Embryonic facial prominence (tissue), 1 donor: ENCODE results near the gene FAIM.
"Not testable (repeated sequence)": the region's sequence is repeated elsewhere in the genome, so short reads cannot be mapped to it uniquely, and the experiment has no call there.

ENCODE experiments used
- DNase-seq: peaks from one replicate; pipeline ENCODE4 v3.0.0-alpha.2; 2016; ENCODE audit errors: extremely low spot score

The FAIM gene

GRCh38 chr3:138601661-138602060 lies 6.9 kb upstream of the FAIM start:
- not testable (repeated sequence) for DNase-seq

GRCh38 chr3:138604106-138604595 lies 4.4 kb upstream of the FAIM start:
- not testable (repeated sequence) for DNase-seq

- no peak for DNase-seq
These were observed 1.3 kb downstream of the FAIM start for GRCh38 chr3:138609898-138610266.

GRCh38 chr3:138615462-138615861 lies 6.9 kb downstream of the FAIM start:
- DNase-seq: no peak

GRCh38 chr3:138620431-138620830 lies 11.9 kb downstream of the FAIM start:
- no peak for DNase-seq

GRCh38 chr3:138624518-138624917 lies 15.9 kb downstream of the FAIM start:
- DNase-seq: no peak

GRCh38 chr3:138625707-138626365 lies 17.3 kb downstream of the FAIM start:
- DNase-seq: no peak

- DNase-seq: no peak
These were observed 21.0 kb downstream of the FAIM start for GRCh38 chr3:138629526-138629925.

- DNase-seq: no peak
These were observed 30.1 kb downstream of the FAIM start for GRCh38 chr3:138638641-138639040.

GRCh38 chr3:138640537-138640936 lies 32.0 kb downstream of the FAIM start:
- no peak for DNase-seq

GRCh38 chr3:138642226-138642926 lies 33.8 kb downstream of the FAIM start:
- no peak for DNase-seq

- DNase-seq: no peak
These were observed 34.3 kb downstream of the FAIM start for GRCh38 chr3:138642927-138643253.

- DNase-seq: no peak
These were observed 37.4 kb downstream of the FAIM start for GRCh38 chr3:138646008-138646407.

GRCh38 chr3:138646513-138646912 lies 37.9 kb downstream of the FAIM start:
- DNase-seq: no peak

- no peak for DNase-seq
These were observed 40.6 kb downstream of the FAIM start for GRCh38 chr3:138649134-138649533.

- no peak for DNase-seq
These were observed 45.0 kb downstream of the FAIM start for GRCh38 chr3:138653567-138653966.

- DNase-seq: no peak
These were observed 48.9 kb downstream of the FAIM start for GRCh38 chr3:138657508-138657907.

- no peak for DNase-seq
These were observed 59.5 kb downstream of the FAIM start for GRCh38 chr3:138668107-138668506.

GRCh38 chr3:138670407-138670806 lies 61.8 kb downstream of the FAIM start:
- no peak for DNase-seq

- DNase-seq: peak; percentile 11
These were observed 65.3 kb downstream of the FAIM start for GRCh38 chr3:138673641-138674530.

- no peak for DNase-seq
These were observed 66.8 kb downstream of the FAIM start for GRCh38 chr3:138675393-138675792.

GRCh38 chr3:138678086-138678485 lies 69.5 kb downstream of the FAIM start:
- no peak for DNase-seq
